Measurements from ENCODE around the gene GSE1. TPM values are rescaled to one million over a fixed set of nuclear protein-coding genes. Genes with fewer than 3 reads are reported as not detected.

GSE1 gene
- total RNA-seq, 1 donor from 2014 or later, result 23.9 TPM

DNA sequence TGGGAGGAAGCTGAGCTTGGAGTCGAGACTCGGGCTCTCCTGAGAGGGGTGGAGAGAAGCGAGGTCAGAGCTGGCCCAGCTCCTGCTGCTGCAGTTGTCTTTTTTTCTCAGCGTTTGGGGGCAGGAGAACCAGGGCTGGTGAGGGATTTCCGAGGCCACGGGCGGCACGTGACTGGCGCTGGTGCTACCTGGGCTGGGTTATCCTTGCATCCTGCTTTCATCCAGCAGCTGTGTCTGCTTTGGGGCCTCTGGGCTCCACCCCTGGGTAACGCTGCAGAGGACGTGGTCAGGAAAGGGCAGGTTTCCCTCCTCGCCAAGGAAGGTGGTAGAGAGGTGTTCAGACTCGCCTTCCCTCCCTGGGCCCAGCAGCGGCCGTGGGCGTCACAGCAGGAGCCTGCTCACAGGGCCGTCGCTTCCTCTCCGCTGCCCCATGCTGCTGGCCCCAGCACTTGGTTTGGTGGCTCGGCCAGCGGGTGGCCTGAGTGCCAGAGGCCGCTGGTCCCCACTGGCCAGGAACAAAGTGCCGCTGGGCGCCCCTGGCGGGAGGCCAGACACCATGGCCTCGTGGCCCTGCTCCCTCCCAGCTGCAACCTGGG, 22.5 kb downstream of the GSE1 start:
- no peak for ATAC-seq

DNA sequence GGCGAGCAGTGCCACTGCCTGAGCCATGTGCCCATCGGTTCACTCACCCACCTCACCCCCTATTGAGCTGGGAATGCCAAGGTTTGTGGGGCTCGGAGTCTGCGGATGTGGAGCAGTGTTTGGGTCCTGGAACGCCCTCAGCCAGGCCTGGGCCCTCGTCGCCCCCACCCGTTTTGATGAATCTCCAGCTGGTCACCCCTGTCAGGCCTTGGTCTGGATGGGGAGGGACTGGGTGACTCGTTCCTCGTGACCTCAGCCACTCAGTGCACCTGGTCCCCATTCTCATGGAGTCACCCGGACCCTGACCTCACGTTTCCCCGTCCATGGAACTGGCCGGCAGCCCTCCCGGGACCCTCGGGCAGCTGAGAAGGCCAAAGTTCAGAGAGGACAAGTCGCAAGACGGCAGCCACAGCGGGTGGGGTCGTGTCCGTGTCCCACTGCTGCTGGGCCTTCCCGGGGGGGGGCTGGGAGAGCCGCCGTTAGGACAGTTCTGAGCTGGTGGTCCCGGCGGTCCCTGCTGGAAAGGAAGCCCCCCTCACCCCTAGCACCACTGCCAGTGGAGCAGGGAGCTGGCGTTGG, 23.2 kb downstream of the GSE1 start:
- ATAC-seq, result no peak

DNA sequence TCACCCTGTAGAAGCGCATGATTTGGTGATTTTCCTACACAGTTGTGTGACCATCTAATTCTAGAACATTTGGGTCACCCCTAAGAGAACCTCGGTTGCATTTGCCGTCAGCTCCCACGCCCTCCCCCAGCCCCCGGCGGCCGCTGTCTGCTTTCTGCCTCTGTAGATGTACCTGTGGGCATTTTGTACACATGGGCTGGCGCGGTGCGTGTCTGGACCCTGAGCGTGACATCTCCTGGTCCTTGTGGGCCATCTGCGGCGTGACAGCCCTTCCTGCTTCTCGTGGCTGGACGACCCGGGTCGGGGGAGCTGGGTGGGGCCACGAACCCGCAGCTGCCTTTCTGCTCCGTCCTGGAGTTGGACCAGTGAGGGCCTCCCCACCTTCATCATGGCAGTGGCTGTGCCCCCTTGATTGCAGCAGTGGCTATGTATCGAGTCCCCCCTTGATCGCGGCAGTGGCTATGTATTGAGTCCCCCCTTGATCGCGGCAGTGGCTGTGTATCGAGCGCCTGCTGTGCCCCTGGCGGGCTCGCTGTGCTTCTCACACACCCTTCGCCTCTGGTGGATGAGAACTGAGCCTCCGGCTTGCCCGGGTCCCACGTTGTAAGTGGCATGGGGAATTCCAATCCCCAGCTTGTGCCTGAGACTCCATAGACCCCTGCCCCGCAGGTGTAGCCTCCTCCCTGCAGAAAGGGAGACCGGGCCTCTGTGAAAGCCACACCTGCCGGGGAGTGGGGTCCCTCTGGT, 24.1 kb downstream of the GSE1 start:
- no peak for ATAC-seq

DNA sequence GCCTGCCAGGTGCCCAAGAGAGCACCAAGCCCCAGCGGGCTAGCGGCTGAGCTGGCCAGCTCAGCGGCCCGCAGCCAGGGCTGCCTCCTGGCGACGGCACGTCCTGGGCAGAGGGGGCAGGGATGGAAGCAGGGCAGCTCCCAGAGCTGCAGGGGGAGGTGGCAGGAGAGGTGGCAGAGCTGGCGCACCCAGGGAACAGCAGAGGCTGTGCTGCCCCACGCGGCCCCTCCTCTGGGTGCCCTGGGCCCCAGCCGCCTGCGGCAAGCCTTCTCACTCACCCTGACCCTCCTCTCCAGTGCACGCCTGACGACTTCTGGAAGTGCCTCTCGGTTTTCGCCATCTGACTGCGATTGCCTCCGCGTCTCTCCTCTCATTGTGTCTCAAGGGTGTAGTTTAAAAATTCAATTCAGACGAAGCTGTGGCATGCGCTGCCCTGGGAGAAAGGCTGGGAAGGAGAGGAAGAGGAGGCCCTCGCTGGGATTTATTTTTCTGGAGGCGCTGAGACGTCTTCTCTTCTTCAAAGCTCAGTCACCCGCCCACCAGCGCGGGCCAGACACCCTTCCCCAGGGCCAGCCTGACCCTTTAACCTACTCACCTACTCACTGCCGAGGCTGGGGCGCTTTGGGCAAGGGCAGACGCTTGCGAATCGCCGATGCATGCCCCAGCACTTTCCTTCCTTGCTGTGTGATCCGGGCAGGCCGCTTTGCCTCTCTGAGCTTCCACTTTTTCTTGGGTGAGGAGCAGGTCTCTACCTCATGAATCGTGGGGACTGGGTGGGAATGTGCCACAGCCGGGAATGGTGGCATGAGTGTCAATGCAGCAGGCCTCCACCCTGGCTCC, 24.9 kb downstream of the GSE1 start:
- no peak for ATAC-seq

DNA sequence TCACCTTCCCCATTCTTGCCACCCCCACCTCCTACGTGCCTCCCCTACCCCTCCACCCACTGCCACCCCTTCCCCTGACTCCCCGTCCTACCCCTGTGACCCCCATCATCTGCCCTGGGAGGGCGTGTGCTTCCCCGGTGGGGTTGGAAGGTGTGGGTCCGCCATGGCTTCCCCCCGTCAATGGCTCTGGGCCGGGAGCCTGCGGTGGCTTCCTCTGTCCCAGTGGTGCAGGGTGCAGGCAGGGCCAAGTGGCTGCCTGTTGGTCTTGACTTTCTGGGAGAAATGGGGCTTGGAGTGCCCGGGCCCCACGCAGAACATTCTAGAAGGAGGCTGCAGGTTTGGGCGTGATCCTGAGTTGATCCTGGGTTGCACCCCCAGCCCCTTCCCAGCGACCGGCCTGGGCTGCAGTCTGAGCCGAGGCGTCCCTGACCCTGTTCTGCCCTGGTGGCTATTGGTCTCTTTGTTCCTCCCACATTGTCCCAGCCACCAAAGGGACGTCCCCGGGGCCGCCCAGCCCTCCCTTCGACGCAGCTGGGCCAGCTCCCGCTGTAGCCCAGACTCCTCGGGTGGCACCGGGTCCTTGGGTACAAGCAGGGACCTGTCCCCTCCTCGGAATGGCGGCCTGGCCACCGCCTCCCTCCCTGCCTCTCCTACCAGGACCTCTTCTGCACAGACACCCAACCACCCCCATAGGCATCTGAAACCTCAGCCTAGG, 25.7 kb downstream of the GSE1 start:
- peak; percentile 0 for ATAC-seq

DNA sequence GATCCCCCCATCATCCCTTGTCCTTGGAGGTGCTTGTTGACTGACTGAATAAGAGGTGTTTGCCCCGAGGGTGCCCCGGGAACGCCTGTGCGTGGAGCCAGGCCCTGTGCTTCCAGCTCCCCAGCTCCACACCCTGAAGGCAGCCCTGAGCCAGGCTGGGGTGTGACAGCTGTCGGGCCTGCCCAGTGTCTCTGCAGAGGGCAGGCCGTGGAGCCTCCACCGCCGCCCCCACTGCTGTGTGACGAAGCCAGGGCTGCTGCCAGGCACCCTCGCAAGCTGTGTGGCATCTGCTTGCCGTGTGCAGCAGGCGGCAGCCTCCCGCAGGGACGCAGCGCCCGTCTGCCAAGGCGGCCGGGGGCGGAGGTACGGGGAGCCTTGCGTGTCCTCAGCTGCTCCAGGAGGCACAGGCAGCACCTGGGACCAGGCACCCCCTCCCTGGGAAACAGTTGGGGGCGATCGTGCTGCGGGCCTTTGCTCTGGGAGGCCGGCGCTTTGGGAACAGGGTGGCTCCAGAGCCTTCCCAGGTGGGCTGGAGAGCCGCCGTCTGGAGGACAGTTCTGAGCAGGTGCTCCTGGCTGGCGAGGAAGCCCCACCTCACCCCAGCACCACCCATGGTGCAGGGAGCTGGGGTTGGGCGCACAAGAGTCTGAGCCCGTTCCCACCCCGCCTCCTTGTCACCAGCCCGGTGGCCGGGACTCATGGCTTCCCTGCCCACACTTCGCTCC, 26.6 kb downstream of the GSE1 start:
- peak; percentile 88 for ATAC-seq

DNA sequence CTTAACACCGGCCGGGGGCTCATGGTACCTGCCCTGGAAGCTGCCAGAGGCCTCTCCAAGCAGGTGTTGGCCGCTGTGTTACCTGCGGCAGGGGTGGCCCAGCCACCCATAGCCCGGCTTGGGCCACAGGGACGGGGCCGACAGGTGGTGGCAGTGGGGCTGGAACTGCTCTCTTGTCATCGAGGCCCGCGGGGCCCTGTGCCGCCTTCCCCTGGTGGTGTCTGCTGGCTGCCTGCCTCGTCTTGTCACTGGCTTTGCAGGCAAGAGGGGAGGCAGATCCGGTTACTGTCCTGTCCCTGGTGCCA, 27.1 kb downstream of the GSE1 start:
- no peak for ATAC-seq

DNA sequence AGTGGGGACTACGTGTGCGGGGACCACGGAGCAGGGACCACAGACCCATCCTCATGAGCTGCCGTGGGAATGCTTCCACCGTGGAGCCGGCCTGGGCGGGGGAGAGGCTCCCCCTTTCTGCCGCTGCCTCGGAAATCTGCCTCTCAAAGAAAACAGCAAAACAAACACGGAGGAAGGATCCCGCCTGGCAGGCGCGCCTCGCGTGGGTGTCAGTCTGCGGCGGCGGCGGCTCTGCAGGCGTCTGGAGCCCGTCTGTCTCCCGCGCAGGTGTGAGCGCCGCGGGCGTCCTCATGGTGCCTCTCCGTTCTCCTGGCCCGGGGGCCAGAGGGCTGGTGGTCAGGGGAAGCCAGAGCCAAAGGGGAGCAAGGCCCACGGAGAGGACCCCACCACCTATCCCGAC, 27.5 kb downstream of the GSE1 start:
- ATAC-seq, result no peak

DNA sequence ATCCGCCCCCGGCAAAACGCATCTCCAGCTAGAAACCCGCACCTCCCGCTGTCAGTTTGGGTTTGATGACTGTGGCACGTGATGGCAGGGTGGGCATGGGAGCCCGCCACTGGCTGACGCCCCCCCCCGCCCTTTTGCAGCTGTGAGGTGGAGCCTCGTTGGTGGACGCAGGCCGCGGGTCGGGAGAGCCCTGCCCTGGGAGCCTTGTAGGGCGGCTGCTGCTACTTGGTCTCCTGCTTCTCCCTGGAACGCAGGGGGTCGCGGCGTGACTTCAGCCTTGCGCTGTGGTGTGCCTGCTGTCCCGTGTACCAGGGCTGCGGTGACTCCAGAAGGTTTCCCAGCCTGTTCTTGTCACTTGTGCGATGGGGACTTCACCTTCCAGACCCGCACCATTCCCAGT, 28.2 kb downstream of the GSE1 start:
- ATAC-seq, result no peak

DNA sequence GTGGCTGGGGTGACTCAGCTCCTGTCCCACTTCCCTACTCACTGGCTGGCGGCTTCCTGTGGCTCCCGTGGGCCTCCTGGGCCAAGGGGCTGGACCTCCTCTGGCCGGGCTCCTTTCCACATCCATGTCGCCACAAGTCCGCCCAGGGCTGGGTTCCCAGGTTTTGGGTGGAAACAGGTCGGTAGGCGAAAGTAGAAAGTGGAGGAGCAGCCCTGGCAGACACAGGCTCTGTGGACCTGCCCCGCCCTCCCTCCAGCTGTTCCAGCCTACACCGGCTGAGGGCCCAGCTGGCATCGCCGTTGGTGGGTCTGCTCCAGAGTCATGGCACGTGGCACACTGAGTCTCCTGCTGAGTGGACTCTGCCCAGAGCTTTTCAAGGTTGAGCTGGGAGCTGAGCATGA, 28.7 kb downstream of the GSE1 start:
- ATAC-seq, result peak; percentile 51

DNA sequence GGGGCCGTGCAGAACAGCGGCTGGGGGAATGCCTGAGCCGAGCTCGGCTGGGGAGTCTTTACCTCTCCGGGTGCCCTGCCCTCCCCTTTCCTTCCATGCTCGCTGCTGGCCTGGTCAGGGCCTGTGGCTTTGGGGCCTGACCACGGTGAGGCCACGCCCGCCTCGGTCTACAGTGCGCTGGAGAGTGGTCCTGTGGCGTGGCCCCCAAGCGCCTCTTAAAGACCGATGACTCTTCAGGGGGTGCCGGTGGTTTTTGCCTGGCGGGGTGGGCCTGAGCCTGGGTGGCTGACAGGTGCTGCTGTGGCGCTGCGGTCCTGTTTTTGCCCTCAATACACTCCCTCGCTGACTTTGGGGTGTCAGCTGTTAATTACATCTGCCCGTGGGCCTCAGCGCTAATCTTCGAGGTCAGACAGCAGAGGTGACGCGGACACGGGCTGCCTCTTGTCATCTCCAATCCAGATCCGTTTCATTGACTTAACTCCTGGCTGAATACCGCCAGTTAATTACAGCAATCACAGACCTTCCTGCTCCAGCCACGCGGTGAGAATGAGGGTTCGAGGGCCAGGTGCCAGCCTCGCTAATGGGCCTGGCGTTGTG, 29.7 kb downstream of the GSE1 start:
- ATAC-seq, result no peak

DNA sequence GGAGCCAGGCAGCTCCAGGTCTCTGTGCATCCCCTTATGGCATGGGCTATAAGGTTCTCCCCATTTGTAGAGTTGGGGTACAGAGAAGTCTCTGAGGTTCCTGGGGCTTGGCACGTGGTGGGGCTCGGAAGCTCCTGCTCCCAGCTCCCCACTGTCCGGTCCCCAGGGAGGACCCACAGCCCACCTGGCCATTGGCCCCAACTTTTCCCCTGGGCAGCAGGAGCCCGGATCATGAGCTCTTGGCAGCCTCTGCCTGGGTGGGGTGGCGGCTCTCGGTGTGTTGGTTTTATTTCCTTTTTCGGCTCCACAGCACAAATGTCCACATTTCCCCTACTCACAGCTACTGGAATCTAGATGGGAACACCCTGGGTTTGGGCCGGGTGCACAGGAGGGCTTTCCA, 30.5 kb downstream of the GSE1 start:
- ATAC-seq, result no peak

DNA sequence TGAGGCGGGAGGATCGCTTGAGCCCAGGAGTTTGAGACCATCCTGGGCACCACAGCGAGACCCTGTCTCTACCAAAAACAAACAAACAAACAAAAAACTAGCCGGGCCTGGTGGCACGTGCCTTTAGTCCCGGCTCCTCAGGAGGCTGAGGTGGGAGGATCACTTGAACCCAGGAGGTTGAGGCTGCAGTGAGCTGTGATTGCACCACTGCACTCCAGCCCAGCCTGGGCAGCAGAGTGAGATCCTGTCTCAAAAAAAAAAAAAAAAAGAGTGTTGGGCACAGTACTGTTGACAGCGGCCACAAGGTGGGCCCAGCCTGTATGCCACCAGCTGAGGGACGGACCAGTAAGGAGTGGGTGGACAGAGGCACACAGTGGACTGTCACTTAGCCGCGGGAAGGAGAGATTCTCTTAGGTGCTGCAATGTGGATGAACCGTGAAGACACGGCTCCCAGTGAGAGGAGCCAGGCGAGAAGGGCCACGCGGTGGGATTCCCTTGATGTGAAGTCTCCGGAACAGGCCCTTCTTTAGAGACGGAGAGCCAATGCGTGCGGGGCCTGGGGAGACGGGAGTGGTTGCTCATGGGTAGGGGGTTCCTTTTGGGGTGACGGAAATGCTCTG, 31.1 kb downstream of the GSE1 start:
- ATAC-seq, result no peak

DNA sequence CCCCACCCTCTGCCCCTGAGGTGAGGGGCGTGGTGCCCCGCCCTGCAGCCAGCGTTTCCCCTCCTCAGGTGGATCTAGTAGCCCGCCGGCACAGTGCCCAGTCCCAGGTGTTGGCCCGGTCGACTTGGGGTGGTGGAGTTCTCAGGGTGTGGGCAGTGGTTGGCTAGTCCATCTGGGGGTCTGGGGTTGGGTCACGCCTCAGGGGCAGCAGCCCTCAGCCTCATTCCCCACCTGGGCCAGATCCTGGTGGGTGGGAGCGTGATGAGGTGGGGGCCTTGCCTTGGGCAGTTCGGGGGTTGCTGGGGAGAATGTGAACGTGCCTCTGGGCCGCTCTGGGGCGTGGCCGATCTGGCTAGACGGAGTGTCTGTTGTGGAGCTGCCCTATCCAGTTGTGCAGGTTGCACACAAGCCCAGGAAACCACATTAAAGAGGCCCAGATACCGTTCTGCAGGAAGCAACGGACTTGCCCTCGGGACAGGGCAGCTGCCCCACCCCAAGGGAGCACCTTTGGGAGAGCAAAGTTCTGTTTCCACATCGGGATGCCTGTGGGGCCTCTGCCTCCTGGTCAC, 32.0 kb downstream of the GSE1 start:
- peak; percentile 78 for ATAC-seq

DNA sequence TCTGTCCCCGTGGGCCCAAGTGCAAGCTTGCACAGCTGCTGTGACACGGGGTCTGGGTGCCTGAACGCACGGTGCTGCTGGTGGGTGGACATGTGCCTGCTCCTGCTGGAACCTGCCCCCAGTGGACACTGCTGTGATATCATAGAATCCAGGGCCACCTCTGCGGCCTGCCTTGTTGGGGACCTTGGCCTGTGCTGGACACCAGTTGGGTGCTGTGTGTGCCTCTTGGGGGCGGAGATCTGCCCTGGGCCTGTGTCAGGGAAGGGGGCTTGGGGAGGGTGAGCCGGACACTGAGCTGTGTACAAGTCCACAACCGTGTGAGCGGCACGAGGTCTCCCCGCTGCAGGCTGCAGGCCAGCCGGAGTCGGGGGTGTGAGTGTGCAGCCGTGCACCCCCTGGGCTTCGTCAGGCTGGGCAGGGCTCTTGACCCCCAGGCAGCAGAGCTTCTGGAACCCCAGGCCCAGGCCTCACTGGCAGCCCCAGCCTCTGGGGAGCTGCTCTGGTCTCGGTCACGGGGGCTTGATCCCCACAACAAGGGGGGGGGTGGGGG, 33.3 kb downstream of the GSE1 start:
- no peak for ATAC-seq

DNA sequence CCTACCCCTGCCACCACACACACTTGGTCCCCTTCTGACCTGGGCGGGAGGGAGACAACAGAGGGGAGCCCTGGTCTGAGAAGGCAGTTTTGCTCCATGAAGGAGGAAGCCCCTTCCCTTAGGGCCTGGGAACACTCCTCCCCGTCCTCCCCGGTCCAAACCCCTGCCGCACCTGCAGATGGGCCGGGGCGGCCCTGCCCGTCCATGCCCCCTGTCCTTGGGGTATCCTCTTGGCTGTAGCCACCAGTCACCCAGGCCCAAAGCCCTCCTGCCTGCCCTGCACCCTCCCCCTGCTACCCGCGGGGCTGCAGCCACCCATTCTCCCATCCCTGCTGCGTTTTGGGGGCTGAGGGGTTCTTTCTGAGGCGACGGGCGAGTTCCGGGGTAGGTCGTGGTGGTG, 33.9 kb downstream of the GSE1 start:
- no peak for ATAC-seq

DNA sequence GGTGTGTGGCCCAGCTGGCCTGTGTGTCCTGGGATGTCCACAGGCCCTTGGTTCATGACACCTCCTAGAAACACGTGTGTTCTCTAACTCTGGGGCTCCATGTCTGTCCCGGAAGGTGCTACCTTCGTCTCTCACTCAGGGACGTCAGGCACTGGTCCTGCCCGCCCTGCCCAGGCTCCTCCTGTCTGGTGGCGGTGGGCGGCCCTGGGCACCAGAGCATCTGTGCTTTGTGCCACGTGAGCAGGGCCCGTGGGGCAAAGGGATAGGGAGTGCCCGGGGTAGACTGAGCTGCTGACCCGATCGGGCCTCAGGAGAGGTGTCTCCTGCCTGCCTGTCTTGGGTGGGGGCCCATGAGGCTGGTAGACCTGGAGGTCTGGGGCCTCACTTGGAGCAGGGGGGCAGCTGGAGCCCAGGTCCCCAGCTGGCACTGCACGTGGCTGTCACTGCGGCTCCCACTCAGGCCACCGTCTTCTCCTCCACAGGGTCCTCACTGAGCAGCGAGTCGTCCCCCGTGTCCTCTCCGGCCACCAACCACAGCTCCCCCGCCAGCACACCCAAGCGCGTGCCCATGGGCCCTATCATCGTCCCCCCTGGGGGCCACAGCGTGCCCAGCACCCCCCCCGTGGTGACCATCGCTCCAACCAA, 35.1 kb downstream of the GSE1 start:
- ATAC-seq, result no peak

DNA sequence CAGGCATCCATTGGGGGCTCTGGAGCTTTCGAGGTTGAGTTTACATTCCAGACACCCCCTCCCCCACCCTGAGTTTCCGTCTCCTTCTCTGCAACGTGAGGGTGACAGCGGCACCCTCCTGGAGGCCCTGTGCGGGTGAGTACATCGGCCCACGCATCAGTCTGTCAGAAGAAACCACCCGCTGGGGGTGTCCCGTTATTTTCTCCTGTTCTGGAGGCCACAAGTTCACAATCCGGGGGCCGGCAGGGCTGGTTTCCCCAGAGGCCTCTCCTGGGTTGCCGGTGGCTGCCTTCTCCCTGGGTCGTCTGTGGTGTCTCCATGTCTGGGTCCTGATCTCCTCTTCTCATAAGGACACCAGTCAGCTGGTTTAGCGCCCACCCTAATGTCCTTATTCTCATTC, 35.7 kb downstream of the GSE1 start:
- ATAC-seq, result no peak

DNA sequence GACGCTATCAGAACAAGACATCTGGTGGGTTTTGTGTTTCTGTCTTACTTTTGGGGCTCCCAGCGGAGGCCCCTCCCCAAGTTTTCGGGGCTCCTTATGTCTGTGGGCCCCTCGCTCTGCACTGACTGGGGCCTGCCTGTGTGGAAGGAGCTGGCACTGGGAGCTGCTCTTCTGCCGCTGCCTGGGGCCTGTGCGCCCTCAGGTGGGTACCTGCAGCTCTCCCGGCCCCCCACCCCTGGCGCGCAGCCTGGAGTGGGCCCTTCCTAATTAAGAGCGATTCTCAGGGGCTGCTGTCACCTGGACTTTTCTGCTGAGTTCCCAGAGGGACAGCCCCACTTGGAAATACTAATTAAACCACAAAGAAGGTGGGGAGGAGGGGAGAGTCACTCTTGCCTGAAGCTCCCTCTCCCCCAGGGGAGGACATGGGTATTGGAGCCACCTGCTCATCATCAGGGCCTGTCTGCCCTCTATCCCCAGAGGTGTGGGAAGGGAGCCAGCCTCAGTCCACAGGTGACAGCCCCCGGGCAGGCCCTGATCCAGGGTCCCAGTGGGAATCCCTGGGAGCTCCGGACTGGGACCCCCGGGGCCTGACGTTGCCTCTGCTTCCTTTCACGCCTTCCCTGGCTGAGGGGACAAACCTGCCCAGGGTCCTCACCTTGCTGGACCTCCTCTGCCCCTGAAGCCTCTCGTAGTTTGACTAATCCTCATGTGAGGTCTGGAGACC, 36.5 kb downstream of the GSE1 start:
- no peak for ATAC-seq

All from esophagus mucosa (tissue), 1 donor.